Smooth muscle cell (in vitro differentiated cells): ENCODE measurements around the gene DKK3. TPM values are rescaled to one million over a fixed set of nuclear protein-coding genes. Genes with fewer than 3 reads are reported as not detected.
A peak's percentile ranks its signal among the peaks of the same experiment; 100 is the strongest.

Experiments used
- DNase-seq: peaks from one replicate; lab custom pipeline; 2025; ENCODE audit not compliant: unreplicated experiment; lab: John Stamatoyannopoulos, UW
- H2AFZ ChIP-seq: fragments of 200-600 bp; sonication (generic); 2 replicates; pipeline ENCODE4 v1.6.0; 2016; ENCODE audit warnings: antibody characterized with exemption, low read depth, mild to moderate bottlenecking
- H3F3A ChIP-seq: fragments of 200-600 bp; sonication (generic); 2 replicates; pipeline ENCODE4 v1.6.0; 2017; ENCODE audit warnings: antibody characterized with exemption, low read depth
- H3K27ac ChIP-seq: fragments of 200-600 bp; sonication (generic); 2 replicates; pipeline ENCODE4 v1.5.1; 2016; ENCODE audit warnings: low read depth, mild to moderate bottlenecking
- H3K27me3 ChIP-seq: fragments of 200-600 bp; sonication (generic); 2 replicates; pipeline ENCODE4 v1.6.1; 2016; ENCODE audit warnings: low read depth, mild to moderate bottlenecking
- H3K36me3 ChIP-seq: fragments of 200-600 bp; sonication (generic); 2 replicates; pipeline ENCODE4 v1.5.1; 2016; ENCODE audit warnings: low read depth
- H3K4me1 ChIP-seq: fragments of 200-600 bp; sonication (generic); 2 replicates; pipeline ENCODE4 v1.5.1; 2016; ENCODE audit warnings: low read depth
- H3K4me2 ChIP-seq: fragments of 200-600 bp; sonication (generic); 2 replicates; pipeline ENCODE4 v1.6.0; 2016; ENCODE audit warnings: mild to moderate bottlenecking
- H3K4me3 ChIP-seq: fragments of 200-600 bp; sonication (generic); 2 replicates; pipeline ENCODE4 v1.5.1; 2016; ENCODE audit warnings: mild to moderate bottlenecking
- H3K79me2 ChIP-seq: fragments of 200-600 bp; sonication (generic); 2 replicates; pipeline ENCODE4 v1.6.0; 2016; ENCODE audit warnings: low read depth, mild to moderate bottlenecking
- H3K9ac ChIP-seq: fragments of 200-600 bp; sonication (generic); 2 replicates; pipeline ENCODE4 v1.6.0; 2016; ENCODE audit warnings: low read depth
- H3K9me3 ChIP-seq: fragments of 200-600 bp; sonication (generic); replicated peaks from 2 replicates; pipeline ENCODE4 v1.5.1; 2016; ENCODE audit warnings: low read depth
- H4K20me1 ChIP-seq: fragments of 200-600 bp; sonication (generic); 2 replicates; pipeline ENCODE4 v1.6.0; 2016; ENCODE audit warnings: low read depth
- CTCF ChIP-seq: fragments of 200-600 bp; sonication (generic); IDR thresholded peaks from 2 replicates; pipeline ENCODE4 v1.5.1; 2017; ENCODE audit warnings: borderline replicate concordance, mild to moderate bottlenecking, antibody characterized with exemption; ENCODE audit not compliant: insufficient read depth, poor library complexity, severe bottlenecking
- WGBS: methylation state at CpG from one replicate; pipeline ENCODE4 v1.1.7; 2016; ENCODE audit warnings: low lambda C conversion rate; 5-methylcytosine and 5-hydroxymethylcytosine counted together
- polyA plus RNA-seq: library from polyadenylated mRNA; unstranded; fragments of >200 nt; fragmentation: Nextera tagmentation; extraction: Ambion mirVana; gene quantifications from 2 replicates; pipeline ENCODE4 v1.2.1, GENCODE V29; 2016
- total RNA-seq: library from RNA; depleted of rRNA; stranded (reverse); fragments of >200 nt; gene quantifications from 2 replicates; pipeline ENCODE4 v1.2.3, GENCODE V29; 2014

The DKK3 gene
- total and polyA plus RNA-seq, 2 experiments from 2014 or later = 105 to 113 TPM

DNA sequence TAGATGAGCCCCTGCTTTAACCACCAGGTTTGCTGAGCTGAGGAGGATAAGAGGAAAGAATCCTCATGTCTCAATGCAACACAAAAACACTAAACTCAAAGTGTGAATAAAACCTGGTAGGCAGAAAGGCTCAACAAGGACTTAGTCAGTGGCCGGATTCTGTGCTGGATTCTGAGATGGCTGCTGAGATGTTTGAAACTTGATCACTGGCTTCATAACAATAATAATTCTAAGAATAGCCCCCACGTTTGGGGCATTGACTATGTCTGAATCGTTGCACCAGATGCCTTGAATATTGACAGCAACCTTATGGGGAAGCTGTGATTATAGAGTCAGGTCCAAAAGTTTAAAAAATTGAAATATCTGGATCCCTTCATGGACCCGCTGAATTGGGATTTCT lies 4.6 kb downstream of the DKK3 start:
- no peak overlapping the region for H3K4me3 ChIP-seq
- H3K36me3 ChIP-seq = no peaks in the 10 kb centered on the region
- H3K4me1 ChIP-seq = no peaks in the 10 kb centered on the region
- H3K27ac ChIP-seq = no peak overlapping the region
- no peaks in the 10 kb centered on the region for H3K79me2 ChIP-seq
- no peaks in the 10 kb centered on the region for H3F3A ChIP-seq
- no peak for TF ChIP-seq CTCF
- 89% methylated on average over 4 of the region's 4 CpGs for WGBS
- DNase-seq = no peak
- H2AFZ ChIP-seq = no peak overlapping the region
- H4K20me1 ChIP-seq = no peaks in the 10 kb centered on the region
- H3K4me2 ChIP-seq = no peak overlapping the region
- H3K9ac ChIP-seq = no peak overlapping the region
- no peaks in the 10 kb centered on the region for H3K27me3 ChIP-seq
- H3K9me3 ChIP-seq = no peaks in the 10 kb centered on the region

DNA sequence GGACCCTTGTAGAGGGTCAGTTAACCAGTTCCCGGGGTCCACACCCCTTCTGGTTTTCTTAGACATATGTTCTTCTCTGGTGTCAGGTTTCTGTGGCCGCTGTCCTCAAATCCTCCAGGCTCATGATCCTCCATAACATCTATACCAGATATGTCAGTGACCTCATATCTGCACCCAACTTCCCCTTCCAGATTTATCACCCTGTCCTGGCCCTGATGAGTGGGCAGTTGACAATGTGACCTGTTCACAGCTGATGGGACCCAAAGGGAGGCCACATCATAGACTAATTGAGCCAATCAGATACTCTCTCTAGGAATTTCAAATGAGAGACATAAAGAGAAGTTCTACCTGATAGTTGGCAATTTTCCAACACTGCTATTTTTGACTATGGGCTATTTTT lies 5.1 kb downstream of the DKK3 start:
- Histone ChIP-seq H3F3A (no peaks in the 10 kb centered on the region), H3K4me2 (no peak overlapping the region), H3K4me1 (no peaks in the 10 kb centered on the region), H3K36me3 (no peaks in the 10 kb centered on the region), H3K9ac (no peak overlapping the region), H3K4me3 (no peak overlapping the region), H4K20me1 (no peaks in the 10 kb centered on the region), H2AFZ (no peak overlapping the region), H3K27me3 (no peaks in the 10 kb centered on the region), H3K79me2 (no peaks in the 10 kb centered on the region), H3K9me3 (no peaks in the 10 kb centered on the region), H3K27ac (no peak overlapping the region)
- WGBS = 91% methylated on average over 2 of the region's 2 CpGs
- no peak for TF ChIP-seq CTCF
- no peak for DNase-seq

GRCh38 chr11:12001186-12001585 lies 7.2 kb downstream of the DKK3 start:
- DNase-seq = no peak
- Histone ChIP-seq H3K9ac (no peak overlapping the region), H3K36me3 (no peaks in the 10 kb centered on the region), H3K79me2 (no peaks in the 10 kb centered on the region), H4K20me1 (no peaks in the 10 kb centered on the region), H3K4me3 (no peak overlapping the region), H3K9me3 (no peaks in the 10 kb centered on the region), H2AFZ (no peak overlapping the region), H3K4me1 (no peaks in the 10 kb centered on the region), H3K27ac (no peak overlapping the region), H3K4me2 (no peak overlapping the region), H3K27me3 (no peaks in the 10 kb centered on the region), H3F3A (no peaks in the 10 kb centered on the region)
- TF ChIP-seq CTCF = no peak
- 97% methylated on average over 7 of the region's 7 CpGs for WGBS

DNA sequence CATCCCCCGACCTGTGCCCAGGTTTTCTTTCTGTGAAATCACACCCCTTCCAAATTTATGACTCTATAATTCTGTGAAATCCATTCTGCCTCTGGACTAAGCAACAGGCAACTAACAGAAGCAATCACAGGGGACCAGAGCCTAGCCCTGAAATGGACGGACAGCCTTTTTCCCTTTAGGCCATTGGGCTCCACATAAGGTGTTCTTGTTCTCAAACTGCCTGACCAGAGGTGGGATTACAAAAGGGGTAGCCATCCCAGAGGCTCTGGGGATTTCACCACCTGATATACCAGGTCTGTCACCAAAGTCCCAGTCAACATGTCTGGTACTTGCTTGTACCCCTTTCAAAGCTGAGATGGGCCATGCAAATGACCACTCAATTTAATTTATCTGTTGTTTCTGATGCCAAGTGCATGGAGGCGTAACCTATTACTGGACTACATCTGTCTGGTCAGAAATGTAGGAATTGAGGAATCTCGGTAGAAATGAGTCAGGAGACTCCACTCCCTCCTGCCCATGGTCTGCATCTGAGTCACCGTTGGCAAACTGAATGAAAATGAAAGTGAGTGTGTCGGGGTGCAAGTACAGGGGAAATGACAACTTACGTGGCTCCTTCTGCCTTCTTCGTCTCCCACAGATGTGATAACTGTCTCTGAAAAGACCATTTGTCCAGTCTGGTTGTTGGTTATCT lies 10.2 kb downstream of the DKK3 start:
- Histone ChIP-seq H3K9me3 (no peaks in the 10 kb centered on the region), H3K27ac (peak overlapping the region; percentile 54), H3K4me1 (peaks cover 5% of the 10 kb centered on the region), H3K9ac (peak overlapping the region; percentile 53), H3K4me2 (peak overlapping the region; percentile 79), H3F3A (peaks cover 5% of the 10 kb centered on the region), H2AFZ (peak overlapping the region; percentile 12), H4K20me1 (no peaks in the 10 kb centered on the region), H3K4me3 (peak overlapping the region; percentile 26), H3K27me3 (no peaks in the 10 kb centered on the region), H3K79me2 (no peaks in the 10 kb centered on the region), H3K36me3 (no peaks in the 10 kb centered on the region)
- 48% methylated on average over 8 of the region's 8 CpGs for WGBS
- no peak for TF ChIP-seq CTCF
- DNase-seq = no peak
